K562 (cell line): Measurements from ENCODE around the gene ARHGEF12.

Experiments
- ATF1 ChIP-seq, 2 experiments: fragments of 450-650 bp in 1 of 2; IDR thresholded peaks; 2 replicates each; pipeline ENCODE4 v1.6.1; 2016; ENCODE audit warnings: missing compliant biosample characterization in 1 of 2, missing genetic modification characterization in 1 of 2
- LARP7 ChIP-seq: fragments of 450-650 bp; IDR thresholded peaks from 2 replicates; pipeline ENCODE4 v1.6.1; 2016
- TF ChIP-seq, protein P1 (sequence below): sonication (generic); formaldehyde crosslinking; IDR thresholded peaks from 2 replicates; pipeline ENCODE4 v1.8.0; 2022; ENCODE audit warnings: missing genetic modification reagents, mild to moderate bottlenecking, borderline replicate concordance
- TF ChIP-seq, protein P2 (sequence below), 3 experiments: IDR thresholded peaks in 2 of 3; conservative IDR thresholded peaks in 1 of 3; 2 replicates each; pipeline ENCODE4 v1.5.1; 2011 to 2012; ENCODE audit warnings: low read length in 3 of 3, mild to moderate bottlenecking in 3 of 3, control low read depth in 2 of 3, improper control_type of control experiment in 1 of 3, inconsistent platforms in 1 of 3, low read depth in 1 of 3, mixed read lengths in 1 of 3, moderate library complexity in 1 of 3; ENCODE audit not compliant: insufficient read depth in 2 of 3

DNA sequence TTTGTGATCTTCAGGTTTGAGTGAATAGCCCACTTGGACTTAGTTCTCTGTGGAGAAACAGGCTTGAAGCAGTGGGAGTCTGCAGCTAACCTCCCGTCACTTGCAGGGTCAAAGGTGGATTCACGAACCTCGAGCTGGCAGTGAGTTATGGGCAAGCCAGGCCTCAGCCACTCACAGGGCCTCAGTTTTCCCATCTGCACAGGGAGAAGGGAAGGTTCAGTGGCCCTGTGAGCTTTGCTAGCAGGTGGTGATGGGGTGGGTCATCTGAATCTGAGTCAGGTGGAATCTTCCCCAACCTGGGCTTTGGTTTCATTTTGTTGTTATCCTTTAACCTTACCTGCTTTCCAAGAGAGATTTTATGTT, 88.7 kb downstream of the ARHGEF12 start:
- TF ChIP-seq ATF1 (CRISPR knock-in tag; IDR thresholded peaks at IDR 0.05) = no peak
- TF ChIP-seq ATF1 (tag; IDR thresholded peaks at IDR 0.05) = no peak
- no peak for TF ChIP-seq LARP7
- TF ChIP-seq, protein P1, sequence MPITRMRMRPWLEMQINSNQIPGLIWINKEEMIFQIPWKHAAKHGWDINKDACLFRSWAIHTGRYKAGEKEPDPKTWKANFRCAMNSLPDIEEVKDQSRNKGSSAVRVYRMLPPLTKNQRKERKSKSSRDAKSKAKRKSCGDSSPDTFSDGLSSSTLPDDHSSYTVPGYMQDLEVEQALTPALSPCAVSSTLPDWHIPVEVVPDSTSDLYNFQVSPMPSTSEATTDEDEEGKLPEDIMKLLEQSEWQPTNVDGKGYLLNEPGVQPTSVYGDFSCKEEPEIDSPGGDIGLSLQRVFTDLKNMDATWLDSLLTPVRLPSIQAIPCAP = no peak
- TF ChIP-seq, protein P2, sequence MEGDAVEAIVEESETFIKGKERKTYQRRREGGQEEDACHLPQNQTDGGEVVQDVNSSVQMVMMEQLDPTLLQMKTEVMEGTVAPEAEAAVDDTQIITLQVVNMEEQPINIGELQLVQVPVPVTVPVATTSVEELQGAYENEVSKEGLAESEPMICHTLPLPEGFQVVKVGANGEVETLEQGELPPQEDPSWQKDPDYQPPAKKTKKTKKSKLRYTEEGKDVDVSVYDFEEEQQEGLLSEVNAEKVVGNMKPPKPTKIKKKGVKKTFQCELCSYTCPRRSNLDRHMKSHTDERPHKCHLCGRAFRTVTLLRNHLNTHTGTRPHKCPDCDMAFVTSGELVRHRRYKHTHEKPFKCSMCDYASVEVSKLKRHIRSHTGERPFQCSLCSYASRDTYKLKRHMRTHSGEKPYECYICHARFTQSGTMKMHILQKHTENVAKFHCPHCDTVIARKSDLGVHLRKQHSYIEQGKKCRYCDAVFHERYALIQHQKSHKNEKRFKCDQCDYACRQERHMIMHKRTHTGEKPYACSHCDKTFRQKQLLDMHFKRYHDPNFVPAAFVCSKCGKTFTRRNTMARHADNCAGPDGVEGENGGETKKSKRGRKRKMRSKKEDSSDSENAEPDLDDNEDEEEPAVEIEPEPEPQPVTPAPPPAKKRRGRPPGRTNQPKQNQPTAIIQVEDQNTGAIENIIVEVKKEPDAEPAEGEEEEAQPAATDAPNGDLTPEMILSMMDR (IDR thresholded peaks at IDR 0.05 in 2 of 3, conservative IDR thresholded peaks at IDR 0.05 in 1 of 3; ENCODE audit: insufficient read depth in 2 of 3, low read depth in 1 of 3, low read length in 3 of 3) = no peak
